Measurements from ENCODE around the gene CAMKMT. TPM values are rescaled to one million over a fixed set of nuclear protein-coding genes. Genes with fewer than 3 reads are reported as not detected.

CAMKMT gene
- total and polyA plus RNA-seq, 10 donors: 4.1 to 26.1 (median 11.0) TPM

GRCh38 chr2:44443517-44443916 lies 81.8 kb downstream of the CAMKMT start:
- no peaks in the 10 kb centered on the region for H3K4me1 ChIP-seq
- intact Hi-C loops (cut with DNase I; ENCODE audit: low total_unique reads): no loop called here
- no peak overlapping the region for H3K4me3 ChIP-seq
- DNase-seq: no peak
- H3K27me3 ChIP-seq (replicated peaks in 1 of 7): no peaks in the 10 kb centered on the region
- no peak overlapping the region for H3K27ac ChIP-seq
- WGBS, 5 donors: 96 to 100% (median 98%) methylated on average over 2 of the region's 2 CpGs
- H3K9me3 ChIP-seq: peaks cover 0 to 5% (median 0%) of the 10 kb centered on the region in 8 donors
- peaks cover 0 to 22% (median 0%) of the 10 kb centered on the region in 6 donors for H3K36me3 ChIP-seq
- TF ChIP-seq POLR2AphosphoS5 (IDR thresholded peaks at IDR 0.05) (no peak), POLR2A (IDR thresholded peaks at IDR 0.05) (no peak)
- TF ChIP-seq, protein P1, sequence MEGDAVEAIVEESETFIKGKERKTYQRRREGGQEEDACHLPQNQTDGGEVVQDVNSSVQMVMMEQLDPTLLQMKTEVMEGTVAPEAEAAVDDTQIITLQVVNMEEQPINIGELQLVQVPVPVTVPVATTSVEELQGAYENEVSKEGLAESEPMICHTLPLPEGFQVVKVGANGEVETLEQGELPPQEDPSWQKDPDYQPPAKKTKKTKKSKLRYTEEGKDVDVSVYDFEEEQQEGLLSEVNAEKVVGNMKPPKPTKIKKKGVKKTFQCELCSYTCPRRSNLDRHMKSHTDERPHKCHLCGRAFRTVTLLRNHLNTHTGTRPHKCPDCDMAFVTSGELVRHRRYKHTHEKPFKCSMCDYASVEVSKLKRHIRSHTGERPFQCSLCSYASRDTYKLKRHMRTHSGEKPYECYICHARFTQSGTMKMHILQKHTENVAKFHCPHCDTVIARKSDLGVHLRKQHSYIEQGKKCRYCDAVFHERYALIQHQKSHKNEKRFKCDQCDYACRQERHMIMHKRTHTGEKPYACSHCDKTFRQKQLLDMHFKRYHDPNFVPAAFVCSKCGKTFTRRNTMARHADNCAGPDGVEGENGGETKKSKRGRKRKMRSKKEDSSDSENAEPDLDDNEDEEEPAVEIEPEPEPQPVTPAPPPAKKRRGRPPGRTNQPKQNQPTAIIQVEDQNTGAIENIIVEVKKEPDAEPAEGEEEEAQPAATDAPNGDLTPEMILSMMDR (IDR thresholded peaks at IDR 0.05 in 8 of 11, conservative IDR thresholded peaks at IDR 0.05 in 3 of 11): no peak

GRCh38 chr2:44444881-44445280 lies 83.1 kb downstream of the CAMKMT start:
- Histone ChIP-seq H3K4me3 (no peak overlapping the region), H3K27ac (no peak overlapping the region), H3K36me3 (peaks cover 0 to 22% (median 0%) of the 10 kb centered on the region in 6 donors), H3K27me3 (replicated peaks in 1 of 7) (no peaks in the 10 kb centered on the region), H3K4me1 (no peaks in the 10 kb centered on the region), H3K9me3 (peaks cover 0 to 5% (median 0%) of the 10 kb centered on the region in 8 donors)
- DNase-seq: no peak
- TF ChIP-seq POLR2AphosphoS5 (IDR thresholded peaks at IDR 0.05) (no peak), POLR2A (IDR thresholded peaks at IDR 0.05) (no peak)
- TF ChIP-seq, protein P1 (IDR thresholded peaks at IDR 0.05 in 8 of 11, conservative IDR thresholded peaks at IDR 0.05 in 3 of 11): no peak
- intact Hi-C loops (cut with DNase I; ENCODE audit: low total_unique reads): no loop called here
- WGBS, 5 donors: 95 to 100% (median 96%) methylated on average over 2 of the region's 2 CpGs

- no peak for TF ChIP-seq POLR2A (IDR thresholded peaks at IDR 0.05)
- TF ChIP-seq, protein P1 (IDR thresholded peaks at IDR 0.05 in 8 of 11, conservative IDR thresholded peaks at IDR 0.05 in 3 of 11): no peak
- TF ChIP-seq POLR2AphosphoS5 (IDR thresholded peaks at IDR 0.05): no peak
- intact Hi-C loops (cut with DNase I; ENCODE audit: low total_unique reads): no loop called here
- 92 to 96% (median 92%) methylated on average over 6 of the region's 6 CpGs for WGBS, 5 donors
- no peak overlapping the region for H3K4me3 ChIP-seq
- H3K27me3 ChIP-seq (replicated peaks in 1 of 7): no peaks in the 10 kb centered on the region
- no peak for DNase-seq
- peaks cover 0 to 18% (median 0%) of the 10 kb centered on the region in 6 donors for H3K36me3 ChIP-seq
- peaks cover 0 to 5% (median 0%) of the 10 kb centered on the region in 8 donors for H3K9me3 ChIP-seq
- no peak overlapping the region for H3K27ac ChIP-seq
- peaks cover 0 to 3% (median 0%) of the 10 kb centered on the region in 6 donors for H3K4me1 ChIP-seq
Observed at GRCh38 chr2:44448860-44449527, 87.2 kb downstream of the CAMKMT start.

DNA sequence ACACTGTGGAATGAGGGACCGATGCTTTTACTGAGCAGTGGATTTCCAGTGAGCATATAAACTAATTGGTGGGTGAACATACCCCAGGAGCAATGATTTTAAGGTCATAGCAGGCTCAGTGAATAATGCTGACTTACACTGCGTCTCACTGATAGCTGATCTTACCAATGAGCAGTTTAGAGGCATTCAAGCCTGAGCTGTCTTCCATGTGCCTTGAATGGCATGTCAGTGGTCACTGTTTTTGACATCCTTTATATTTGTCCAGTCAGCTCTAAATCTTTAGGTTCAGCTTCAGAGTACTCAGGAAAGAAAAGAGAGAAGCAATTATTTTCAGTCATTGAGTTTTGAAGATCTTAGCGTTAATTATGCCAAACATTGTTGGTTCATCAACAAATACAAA lies 88.3 kb downstream of the CAMKMT start:
- WGBS, 5 donors: 95 to 98% (median 97%) methylated on average over 3 of the region's 3 CpGs
- Histone ChIP-seq H3K36me3 (peaks cover 0 to 7% (median 0%) of the 10 kb centered on the region in 6 donors), H3K4me3 (no peak overlapping the region), H3K9me3 (peaks cover 0 to 2% (median 0%) of the 10 kb centered on the region in 8 donors), H3K27me3 (replicated peaks in 1 of 7) (no peaks in the 10 kb centered on the region), H3K27ac (no peak overlapping the region), H3K4me1 (peaks cover 0 to 3% (median 0%) of the 10 kb centered on the region in 6 donors)
- intact Hi-C loops (cut with DNase I; ENCODE audit: low total_unique reads): no loop called here
- DNase-seq: no peak
- TF ChIP-seq POLR2AphosphoS5 (IDR thresholded peaks at IDR 0.05) (no peak), POLR2A (IDR thresholded peaks at IDR 0.05) (no peak)
- TF ChIP-seq, protein P1 (IDR thresholded peaks at IDR 0.05 in 8 of 11, conservative IDR thresholded peaks at IDR 0.05 in 3 of 11): no peak

Measured in spleen (tissue), 11 donors.